ENCODE results near the gene PITPNM3. TPM values are rescaled to one million over a fixed set of nuclear protein-coding genes. Genes with fewer than 3 reads are reported as not detected.

PITPNM3 gene
- total RNA-seq, 1 donor = 0.31 TPM

- Histone ChIP-seq H3K4me1 (ENCODE audit: insufficient read depth, low read length) (peaks cover 6% of the 10 kb centered on the region), H3K27me3 (ENCODE audit: insufficient read depth, low read length) (no peaks in the 10 kb centered on the region), H3K4me3 (ENCODE audit: low read length) (no peak overlapping the region), H3K9me3 (ENCODE audit: low read depth, low read length) (no peaks in the 10 kb centered on the region)
Observed at GRCh38 chr17:6455321-6455705, 101.0 kb downstream of the PITPNM3 start.

- Histone ChIP-seq H3K9me3 (ENCODE audit: low read depth, low read length) (no peaks in the 10 kb centered on the region), H3K27me3 (ENCODE audit: insufficient read depth, low read length) (no peaks in the 10 kb centered on the region), H3K4me3 (ENCODE audit: low read length) (no peak overlapping the region), H3K4me1 (ENCODE audit: insufficient read depth, low read length) (peaks cover 6% of the 10 kb centered on the region)
Observed at GRCh38 chr17:6454495-6455320, 101.6 kb downstream of the PITPNM3 start.

- no peaks in the 10 kb centered on the region for H3K9me3 ChIP-seq (ENCODE audit: low read depth, low read length)
- H3K4me3 ChIP-seq (ENCODE audit: low read length) = no peak overlapping the region
- H3K4me1 ChIP-seq (ENCODE audit: insufficient read depth, low read length) = peaks cover 6% of the 10 kb centered on the region
- no peaks in the 10 kb centered on the region for H3K27me3 ChIP-seq (ENCODE audit: insufficient read depth, low read length)
Observed at GRCh38 chr17:6453279-6454024, 102.9 kb downstream of the PITPNM3 start.

- Histone ChIP-seq H3K4me3 (ENCODE audit: low read length) (no peak overlapping the region), H3K4me1 (ENCODE audit: insufficient read depth, low read length) (peaks cover 6% of the 10 kb centered on the region), H3K9me3 (ENCODE audit: low read depth, low read length) (no peaks in the 10 kb centered on the region), H3K27me3 (ENCODE audit: insufficient read depth, low read length) (no peaks in the 10 kb centered on the region)
Observed at GRCh38 chr17:6452471-6453266, 103.7 kb downstream of the PITPNM3 start.

GRCh38 chr17:6450926-6451832 is 105.2 kb downstream of the PITPNM3 start:
- Histone ChIP-seq H3K4me3 (ENCODE audit: low read length) (no peak overlapping the region), H3K9me3 (ENCODE audit: low read depth, low read length) (no peaks in the 10 kb centered on the region), H3K27me3 (ENCODE audit: insufficient read depth, low read length) (no peaks in the 10 kb centered on the region), H3K4me1 (ENCODE audit: insufficient read depth, low read length) (peaks cover 6% of the 10 kb centered on the region)

- Histone ChIP-seq H3K4me3 (ENCODE audit: low read length) (no peak overlapping the region), H3K27me3 (ENCODE audit: insufficient read depth, low read length) (no peaks in the 10 kb centered on the region), H3K9me3 (ENCODE audit: low read depth, low read length) (no peaks in the 10 kb centered on the region), H3K4me1 (ENCODE audit: insufficient read depth, low read length) (peaks cover 7% of the 10 kb centered on the region)
Observed at GRCh38 chr17:6449307-6449706, 107.0 kb downstream of the PITPNM3 start.

- Histone ChIP-seq H3K27me3 (ENCODE audit: insufficient read depth, low read length) (no peaks in the 10 kb centered on the region), H3K4me1 (ENCODE audit: insufficient read depth, low read length) (peaks cover 12% of the 10 kb centered on the region), H3K4me3 (ENCODE audit: low read length) (no peak overlapping the region), H3K9me3 (ENCODE audit: low read depth, low read length) (no peaks in the 10 kb centered on the region)
Observed at GRCh38 chr17:6448473-6448872, 107.9 kb downstream of the PITPNM3 start.

- H3K27me3 ChIP-seq (ENCODE audit: insufficient read depth, low read length) = no peaks in the 10 kb centered on the region
- H3K9me3 ChIP-seq (ENCODE audit: low read depth, low read length) = no peaks in the 10 kb centered on the region
- H3K4me1 ChIP-seq (ENCODE audit: insufficient read depth, low read length) = peaks cover 14% of the 10 kb centered on the region
- no peak overlapping the region for H3K4me3 ChIP-seq (ENCODE audit: low read length)
Observed at GRCh38 chr17:6446516-6447100, 109.7 kb downstream of the PITPNM3 start.

- Histone ChIP-seq H3K9me3 (ENCODE audit: low read depth, low read length) (no peaks in the 10 kb centered on the region), H3K4me3 (ENCODE audit: low read length) (peak overlapping the region; percentile 50), H3K27me3 (ENCODE audit: insufficient read depth, low read length) (no peaks in the 10 kb centered on the region), H3K4me1 (ENCODE audit: insufficient read depth, low read length) (peaks cover 14% of the 10 kb centered on the region)
Observed at GRCh38 chr17:6444571-6445335, 111.6 kb downstream of the PITPNM3 start.

GRCh38 chr17:6443692-6444570 is 112.4 kb downstream of the PITPNM3 start, which contains the start of gene PIMREG:
PIMREG (plus strand) TSS chr17:6444455; CDS start chr17:6445111, 656 bp downstream.
- H3K4me1 ChIP-seq (ENCODE audit: insufficient read depth, low read length) = peaks cover 14% of the 10 kb centered on the region
- peaks cover under 1% of the 10 kb centered on the region for H3K27me3 ChIP-seq (ENCODE audit: insufficient read depth, low read length)
- peak within 1 kb of the TSS; percentile 50 for H3K4me3 ChIP-seq (ENCODE audit: low read length)
- no peaks in the 10 kb centered on the region for H3K9me3 ChIP-seq (ENCODE audit: low read depth, low read length)

GRCh38 chr17:6442775-6443174 is 113.6 kb downstream of the PITPNM3 start:
- Histone ChIP-seq H3K4me3 (ENCODE audit: low read length) (no peak overlapping the region), H3K4me1 (ENCODE audit: insufficient read depth, low read length) (peaks cover 14% of the 10 kb centered on the region), H3K9me3 (ENCODE audit: low read depth, low read length) (no peaks in the 10 kb centered on the region), H3K27me3 (ENCODE audit: insufficient read depth, low read length) (peaks cover 4% of the 10 kb centered on the region)

- peaks cover 11% of the 10 kb centered on the region for H3K27me3 ChIP-seq (ENCODE audit: insufficient read depth, low read length)
- peaks cover 14% of the 10 kb centered on the region for H3K4me1 ChIP-seq (ENCODE audit: insufficient read depth, low read length)
- no peaks in the 10 kb centered on the region for H3K9me3 ChIP-seq (ENCODE audit: low read depth, low read length)
- H3K4me3 ChIP-seq (ENCODE audit: low read length) = no peak overlapping the region
Observed at GRCh38 chr17:6439951-6440350, 116.4 kb downstream of the PITPNM3 start.

All from mononuclear cell (primary cell).